IPS DF 4.7 (cell line): Measurements from ENCODE around the gene OR12D2.
"Not testable (repeated sequence)": the region's sequence is repeated elsewhere in the genome, so short reads cannot be mapped to it uniquely, and the experiment has no call there.

ENCODE experiments used
- DNase-seq: peaks from one replicate; pipeline ENCODE4 v3.0.0-alpha.2; 2013; ENCODE audit warnings: low spot score; ENCODE audit errors: extremely low read depth

The OR12D2 gene, protein sequence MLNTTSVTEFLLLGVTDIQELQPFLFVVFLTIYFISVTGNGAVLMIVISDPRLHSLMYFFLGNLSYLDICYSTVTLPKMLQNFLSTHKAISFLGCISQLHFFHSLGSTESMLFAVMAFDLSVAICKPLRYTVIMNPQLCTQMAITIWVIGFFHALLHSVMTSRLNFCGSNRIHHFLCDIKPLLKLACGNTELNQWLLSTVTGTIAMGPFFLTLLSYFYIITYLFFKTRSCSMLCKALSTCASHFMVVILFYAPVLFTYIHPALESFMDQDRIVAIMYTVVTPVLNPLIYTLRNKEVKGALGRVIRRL

GRCh38 chr6:29395331-29395730, at the start of gene OR12D2:
Gene OR12D2, plus strand, starts transcription at chr6:29395631. Its CDS starts 1,069 bp downstream, at chr6:29396700.
- DNase-seq, result no peak

GRCh38 chr6:29349348-29349747, 46.1 kb upstream of the OR12D2 start:
- not testable (repeated sequence) for DNase-seq

- no peak for DNase-seq
Observed at GRCh38 chr6:29354980-29355379, 40.5 kb upstream of the OR12D2 start.

DNA sequence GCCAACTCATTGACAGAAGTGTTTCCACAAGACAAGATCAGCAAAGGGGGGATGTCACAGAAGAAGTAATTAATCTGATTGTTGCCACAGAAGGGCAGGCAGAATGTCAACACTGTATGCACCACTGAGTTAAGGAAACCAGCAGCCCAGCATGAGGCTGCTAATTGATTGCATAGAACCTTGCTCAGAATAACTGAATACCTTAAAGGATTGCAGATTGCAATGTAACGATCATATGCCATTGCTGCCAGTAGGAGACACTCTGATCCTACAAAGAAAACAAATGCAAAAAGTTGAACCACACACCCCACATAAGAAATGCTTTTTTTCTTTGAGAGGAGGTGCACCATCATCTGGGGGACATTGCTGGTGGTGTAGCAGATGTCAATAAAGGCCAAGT, 39.8 kb upstream of the OR12D2 start:
- no peak for DNase-seq

GRCh38 chr6:29368765-29369164, 26.7 kb upstream of the OR12D2 start, which contains the start of gene OR5V1:
Gene OR5V1, minus strand, starts transcription at chr6:29368865. Its CDS starts 12,670 bp downstream, at chr6:29356195.
- DNase-seq, result no peak

- no peak for DNase-seq
Observed at GRCh38 chr6:29375191-29375590, 20.2 kb upstream of the OR12D2 start, which contains the start of gene OR12D3. Gene OR12D3, minus strand, starts transcription at chr6:29375291. Its CDS starts 4 bp downstream, at chr6:29375287.

GRCh38 chr6:29376003-29376402, 19.4 kb upstream of the OR12D2 start:
- no peak for DNase-seq

- no peak for DNase-seq
Observed at GRCh38 chr6:29388533-29388932, 6.9 kb upstream of the OR12D2 start.

DNA sequence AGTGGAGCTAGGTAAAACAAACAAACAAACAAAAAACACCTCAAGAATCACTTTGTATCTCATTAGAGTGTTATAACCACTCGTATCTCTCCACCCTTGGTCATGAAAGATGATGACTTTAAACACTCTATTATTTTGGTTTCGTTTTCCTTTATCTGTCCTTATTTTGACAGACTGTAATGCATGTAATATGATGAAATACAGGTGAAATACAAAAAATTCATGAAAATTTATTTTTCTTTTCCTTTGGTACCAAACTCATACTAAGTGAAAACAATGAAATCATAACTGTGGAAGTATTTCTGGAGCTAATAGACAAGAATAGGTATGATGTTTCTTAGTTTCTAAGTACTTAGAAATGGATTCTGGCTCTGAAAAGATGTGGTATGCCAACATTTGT, 4.1 kb downstream of the OR12D2 start:
- DNase-seq, result no peak

DNA sequence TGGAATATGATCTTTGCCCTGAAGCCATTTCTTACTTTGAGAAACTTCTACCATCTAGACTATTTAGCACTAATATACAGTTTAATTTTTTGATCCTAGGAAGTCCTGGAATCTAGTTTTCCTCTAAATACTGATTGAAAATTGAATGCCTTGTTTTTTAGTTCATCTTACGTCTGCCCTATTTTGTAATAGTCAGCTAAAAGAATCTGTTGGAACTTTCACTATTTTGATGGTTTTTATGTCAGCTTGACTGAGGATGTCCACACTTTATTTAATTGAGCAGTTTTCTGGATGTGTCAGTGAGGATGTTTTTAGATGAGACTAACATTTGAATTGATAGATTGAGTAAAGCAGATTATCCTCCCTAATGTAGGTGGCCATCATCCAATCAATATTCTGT, 8.4 kb downstream of the OR12D2 start:
- no peak for DNase-seq

GRCh38 chr6:29414588-29414987, 19.2 kb downstream of the OR12D2 start, which contains the start of gene OR12D1:
Gene OR12D1, plus strand, starts transcription at chr6:29414928.
- no peak for DNase-seq

DNA sequence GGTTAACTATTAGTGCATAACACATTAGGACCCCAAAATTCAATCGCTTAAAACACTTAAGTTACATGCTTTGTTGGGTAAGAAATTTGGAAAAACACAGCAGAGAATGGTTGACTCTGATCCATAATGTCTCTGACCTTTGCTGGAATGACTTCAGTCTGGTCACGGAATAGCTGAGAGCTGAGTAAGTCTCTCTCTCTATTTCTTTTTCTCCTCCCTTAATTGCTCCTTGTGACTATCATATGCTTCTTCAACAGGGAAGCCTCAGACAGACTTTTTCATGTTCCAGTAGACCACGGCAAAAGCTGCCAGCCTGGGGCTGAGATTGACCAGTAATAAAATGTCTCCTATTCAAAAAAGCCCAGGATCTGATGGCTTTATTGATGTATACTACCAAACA, 24.1 kb downstream of the OR12D2 start:
- no peak for DNase-seq

GRCh38 chr6:29424168-29424567, 28.7 kb downstream of the OR12D2 start:
- DNase-seq, result no peak

- no peak for DNase-seq
Observed at GRCh38 chr6:29424575-29424974, 29.1 kb downstream of the OR12D2 start.

DNA sequence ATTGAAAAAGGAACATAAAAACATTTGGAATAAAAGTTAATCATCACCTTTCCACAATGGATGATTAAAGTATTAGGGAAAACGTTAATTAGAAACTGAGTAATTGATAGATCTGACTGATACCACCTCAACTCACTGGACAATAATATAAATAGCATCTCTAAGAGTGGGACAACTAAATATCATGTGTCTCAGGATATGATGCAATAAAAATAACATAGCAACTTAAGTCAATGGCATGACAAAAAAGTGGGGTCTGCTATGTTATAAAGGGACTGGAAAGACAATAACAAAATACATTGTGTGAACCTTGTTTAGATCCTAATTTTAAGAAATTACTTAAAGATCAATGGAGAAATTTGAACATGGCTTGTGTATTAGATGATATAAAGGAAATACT, 29.6 kb downstream of the OR12D2 start:
- no peak for DNase-seq

DNA sequence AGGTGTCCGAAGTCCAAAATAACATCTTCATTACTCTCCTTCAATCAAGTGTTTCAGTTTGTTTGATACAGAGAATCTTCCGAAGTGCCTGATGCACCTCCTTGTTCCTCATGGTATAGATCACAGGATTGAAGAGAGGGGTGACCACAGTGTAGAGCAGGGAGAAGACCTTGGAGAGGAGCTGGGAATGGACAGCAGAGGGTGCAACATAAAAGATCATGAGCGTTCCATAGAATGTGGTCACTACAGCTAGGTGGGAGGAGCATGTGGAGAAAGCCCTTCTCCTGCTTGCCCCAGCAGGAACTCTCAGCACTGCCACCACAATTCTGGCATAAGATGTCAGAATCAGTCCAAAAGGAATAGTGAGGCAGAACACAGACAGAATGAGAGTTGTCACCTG, 31.2 kb downstream of the OR12D2 start:
- no peak for DNase-seq

- DNase-seq, result not testable (repeated sequence)
Observed at GRCh38 chr6:29436730-29437129, 41.3 kb downstream of the OR12D2 start.

GRCh38 chr6:29439006-29439405, 43.6 kb downstream of the OR12D2 start, which contains the start of gene OR10C1:
Gene OR10C1, plus strand, starts transcription at chr6:29439306. Its CDS starts 710 bp downstream, at chr6:29440016.
- DNase-seq, result no peak

DNA sequence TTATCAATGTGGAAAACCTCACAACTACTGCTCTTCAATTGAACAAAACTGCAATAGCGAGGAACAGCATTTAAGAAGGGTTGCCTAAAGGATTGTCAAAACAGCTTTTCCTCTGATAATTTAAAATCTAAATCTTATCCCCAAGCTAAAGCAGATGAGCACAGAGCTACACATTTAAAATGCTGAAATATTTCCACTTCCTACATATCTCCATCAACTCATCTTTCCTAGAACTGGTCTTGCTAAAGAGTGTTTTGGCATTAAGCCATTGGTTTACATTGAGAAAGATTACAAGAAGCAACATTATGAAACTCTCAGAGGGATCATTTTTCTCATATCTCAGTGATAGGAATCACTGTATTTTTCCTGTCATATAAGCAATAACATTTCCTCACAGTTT, 47.3 kb downstream of the OR12D2 start:
- DNase-seq, result no peak

- DNase-seq, result not testable (repeated sequence)
Observed at GRCh38 chr6:29444031-29444430, 48.6 kb downstream of the OR12D2 start.
